GM21447 (cell line): ENCODE data around the gene SLC17A8.
"Not testable (repeated sequence)": the region's sequence is repeated elsewhere in the genome, so short reads cannot be mapped to it uniquely, and the experiment has no call there.

Experiments
- ATAC-seq: cut with Tn5 transposase; IDR thresholded peaks from one replicate; pipeline ENCODE4 v1.9.1; 2021; ENCODE audit not compliant: unreplicated experiment

SLC17A8 gene

DNA sequence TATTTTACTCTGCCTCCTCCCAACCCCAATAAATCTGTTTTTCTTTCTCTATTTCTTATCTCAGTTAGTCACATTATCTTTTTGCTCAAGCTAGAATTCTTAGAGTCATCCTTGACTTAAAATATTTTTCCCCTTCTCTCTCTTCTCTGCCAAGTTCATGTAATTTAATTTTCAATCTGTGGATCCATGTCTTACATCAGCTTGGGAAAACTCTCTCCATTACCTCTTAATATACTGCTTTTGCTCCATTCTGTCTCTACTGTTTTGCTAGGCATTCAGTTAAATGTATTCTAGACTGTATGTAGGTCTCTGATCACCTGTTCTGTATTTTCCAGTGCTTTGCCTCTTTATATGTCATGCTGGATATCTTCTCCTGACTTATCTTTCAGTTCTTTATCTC is 65.8 kb downstream of the SLC17A8 start:
- no peak for ATAC-seq

DNA sequence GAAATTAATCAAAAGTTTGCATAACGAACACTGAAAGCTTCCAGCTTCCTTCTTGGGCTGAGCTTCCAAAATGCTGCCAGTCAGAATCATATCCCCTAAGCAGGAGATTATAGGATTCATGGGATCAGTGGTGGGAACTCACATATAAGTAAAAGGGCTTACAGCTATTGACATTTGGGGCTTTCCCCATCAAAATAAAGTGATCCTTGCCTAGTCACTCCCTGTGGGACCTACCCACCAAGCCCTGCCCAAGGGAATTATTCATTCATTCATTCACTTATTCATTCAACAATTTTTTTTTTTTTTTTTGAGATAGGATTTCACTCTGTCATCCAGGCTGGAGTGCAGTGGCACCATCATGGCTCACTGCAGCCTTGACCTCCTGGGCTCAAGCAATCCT is 69.3 kb downstream of the SLC17A8 start:
- ATAC-seq, result no peak

DNA sequence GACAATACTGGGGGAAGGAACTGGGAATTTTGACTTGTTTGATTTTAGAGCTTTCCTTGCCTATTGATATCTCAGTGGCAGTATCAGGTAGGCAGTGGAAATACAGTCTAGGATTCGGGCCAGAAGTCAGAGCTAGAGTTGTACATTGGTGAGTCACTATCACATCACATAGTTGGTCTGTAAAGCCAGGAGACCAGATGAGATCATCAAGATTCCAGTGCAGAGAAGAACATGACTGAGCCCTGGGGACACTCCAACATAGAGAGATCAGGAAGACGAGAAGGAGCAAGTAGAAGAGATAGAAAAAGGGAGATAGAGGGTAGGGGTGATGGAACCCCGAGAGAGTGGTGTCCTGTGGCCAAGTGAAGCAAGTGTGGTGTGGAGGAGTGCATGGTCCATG is 70.2 kb downstream of the SLC17A8 start:
- no peak for ATAC-seq

DNA sequence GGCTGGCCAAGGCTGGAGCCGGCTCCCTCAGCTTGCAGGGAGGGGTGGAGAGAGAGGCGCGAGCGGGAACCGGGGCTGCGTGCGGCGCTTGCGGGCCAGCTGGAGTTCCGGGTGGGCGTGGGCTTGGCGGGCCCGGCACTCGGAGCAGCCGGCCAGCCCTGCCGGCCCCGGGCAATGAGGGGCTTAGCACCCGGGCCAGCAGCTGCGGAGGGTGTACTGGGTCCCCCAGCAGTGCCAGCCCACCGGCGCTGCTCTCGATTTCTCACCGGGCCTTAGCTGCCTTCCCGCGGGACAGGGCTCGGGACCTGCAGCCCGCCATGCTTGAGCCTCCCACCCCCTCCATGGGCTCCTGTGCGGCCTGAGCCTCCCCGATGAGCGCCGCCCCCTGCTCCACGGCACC is 73.4 kb downstream of the SLC17A8 start:
- not testable (repeated sequence) for ATAC-seq

DNA sequence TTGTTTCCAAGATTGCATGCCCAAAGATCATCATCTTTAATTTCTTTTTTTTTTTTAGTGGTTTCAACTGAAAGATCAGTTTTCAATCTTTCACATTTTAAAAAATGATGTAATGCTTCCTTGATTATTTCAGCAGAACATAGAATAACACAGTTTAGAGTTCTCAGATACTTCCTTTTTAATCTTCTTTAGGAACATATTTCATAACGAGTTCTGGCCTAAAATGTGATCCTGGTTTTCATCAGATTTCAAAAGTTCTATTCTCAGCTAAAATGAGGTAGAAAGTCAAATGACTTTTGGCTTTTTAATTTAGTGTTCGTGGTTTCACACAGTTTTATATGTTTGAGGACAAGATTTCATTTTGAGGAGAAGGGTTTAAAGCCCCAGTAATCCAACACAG is 76.8 kb downstream of the SLC17A8 start:
- ATAC-seq, result no peak

DNA sequence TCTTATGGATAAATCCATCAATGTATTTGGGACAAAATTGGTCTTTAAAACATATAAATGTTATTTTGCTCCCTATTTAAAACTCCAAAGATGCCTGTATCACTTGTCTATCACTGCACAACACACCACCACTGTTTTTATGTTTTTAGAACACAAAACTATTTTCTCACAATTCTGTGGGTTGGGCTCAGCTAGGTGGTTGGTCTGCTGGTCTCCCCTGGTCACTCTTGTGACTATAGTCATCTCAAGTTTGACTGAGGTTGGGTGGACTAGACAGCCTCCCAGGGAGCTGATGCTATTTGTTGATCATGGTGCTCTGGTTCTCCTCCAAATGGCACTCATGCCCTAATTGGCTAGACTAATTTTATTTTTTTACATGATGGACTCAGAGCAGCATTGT is 77.3 kb downstream of the SLC17A8 start:
- no peak for ATAC-seq

DNA sequence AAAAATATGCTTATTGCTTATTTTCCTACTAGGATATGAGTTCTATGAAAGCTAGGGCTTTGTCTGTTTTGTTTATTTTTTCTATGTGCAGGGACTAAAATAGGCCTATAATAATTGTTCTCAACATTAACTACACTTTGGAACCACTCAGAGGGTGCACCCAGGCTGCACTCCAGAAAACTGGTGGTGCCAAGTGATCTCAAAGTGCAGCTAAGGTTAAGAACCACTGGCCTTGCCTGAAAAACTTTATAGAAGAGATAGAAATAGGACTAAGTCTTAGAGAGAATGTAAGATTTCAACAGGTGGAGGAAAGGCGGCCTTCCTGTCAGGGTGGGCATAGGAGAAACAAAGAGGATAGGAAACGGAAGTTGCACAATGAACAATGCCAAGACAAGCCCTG is 79.1 kb downstream of the SLC17A8 start:
- ATAC-seq, result no peak

DNA sequence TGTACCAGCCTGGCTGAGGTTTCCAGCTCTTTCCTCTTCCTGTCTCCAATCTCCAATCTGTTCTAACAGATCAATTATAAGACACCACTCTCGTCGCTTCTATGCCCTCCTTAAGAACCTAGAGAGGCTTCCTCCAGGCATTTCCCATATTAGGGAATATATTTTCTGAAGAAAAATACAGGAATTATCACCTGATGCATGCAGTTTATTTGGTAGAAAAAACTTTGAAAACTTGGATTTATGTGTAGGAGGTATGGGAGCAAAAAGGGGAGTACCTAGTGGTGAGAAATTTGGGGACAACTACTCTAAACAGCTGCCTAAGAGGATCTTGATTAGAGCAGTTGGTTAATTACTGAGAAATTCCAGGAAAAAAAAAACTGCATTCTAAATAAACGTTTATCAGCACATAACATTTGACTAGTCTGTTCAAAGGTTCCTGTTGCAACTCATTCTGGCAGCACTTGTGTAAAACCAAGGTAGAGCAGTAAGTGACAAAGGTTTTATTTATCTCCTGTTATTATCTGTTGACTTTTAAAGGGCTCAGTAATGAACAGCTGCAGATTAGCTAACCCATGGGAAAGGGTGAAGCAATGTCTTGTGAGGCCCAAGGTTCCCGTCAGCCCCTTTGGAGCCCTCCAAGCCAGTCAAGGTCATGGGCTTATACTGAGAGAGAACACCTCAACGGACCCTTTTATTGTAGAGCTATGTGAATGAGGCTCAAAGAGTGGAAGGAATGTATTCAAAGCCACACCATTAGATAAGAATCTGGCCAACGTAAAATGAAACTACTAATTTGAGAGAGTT is 80.4 kb downstream of the SLC17A8 start:
- ATAC-seq, result no peak

DNA sequence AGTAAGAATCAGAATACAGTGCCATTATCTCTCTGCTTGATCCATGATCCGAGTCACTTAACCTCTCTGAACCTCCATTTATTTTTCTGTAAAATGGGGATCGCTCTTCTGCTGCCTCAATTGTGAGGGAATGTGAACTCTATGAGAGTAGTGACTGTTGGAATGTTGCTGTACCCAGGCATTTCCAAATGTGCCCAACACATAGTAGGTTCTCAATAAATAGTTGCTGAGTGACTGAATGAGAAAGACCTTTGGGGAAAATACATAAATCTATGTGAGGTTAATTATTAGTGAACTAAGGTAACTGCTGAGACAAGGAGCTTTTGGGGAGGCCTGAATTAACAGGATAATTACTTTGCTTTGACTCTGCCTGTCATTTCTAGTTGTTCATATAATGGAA is 82.9 kb downstream of the SLC17A8 start:
- ATAC-seq, result no peak

DNA sequence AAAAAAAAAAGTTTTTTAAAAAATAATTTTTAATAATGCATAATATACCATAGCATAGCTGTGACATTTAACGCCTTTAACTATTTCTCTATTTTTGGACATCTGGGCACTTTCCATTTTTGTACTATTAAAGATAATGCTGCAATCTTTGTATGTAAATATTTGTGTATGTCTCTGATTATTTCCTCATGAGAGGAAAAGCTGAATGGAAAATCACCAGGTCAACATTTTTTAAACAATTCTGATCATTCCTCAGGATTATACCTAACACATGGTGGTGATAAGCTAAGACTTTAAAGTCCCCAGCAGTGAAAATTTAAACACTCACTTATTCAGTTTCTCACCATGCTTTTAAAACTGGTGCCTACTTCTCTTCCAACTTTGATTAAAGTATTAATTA is 85.5 kb downstream of the SLC17A8 start:
- ATAC-seq, result no peak

DNA sequence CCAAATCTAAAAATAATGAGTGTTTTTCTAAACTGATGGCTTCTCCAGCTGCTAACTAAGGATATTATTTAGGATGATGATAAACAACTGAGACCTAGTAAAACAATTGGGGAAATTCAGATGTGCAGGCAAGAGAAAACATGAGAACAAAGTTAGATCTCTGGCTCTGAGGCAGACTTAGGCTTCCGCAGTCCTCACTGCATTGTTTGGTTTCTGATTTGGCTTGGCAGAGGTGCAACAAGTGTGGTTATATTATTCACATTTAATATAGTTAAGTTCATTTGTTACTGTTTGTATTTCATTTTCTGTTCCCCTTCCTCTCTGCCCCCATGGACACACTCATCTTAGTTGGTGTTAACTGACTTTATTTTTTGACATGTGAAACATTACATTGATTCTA is 86.6 kb downstream of the SLC17A8 start:
- no peak for ATAC-seq

DNA sequence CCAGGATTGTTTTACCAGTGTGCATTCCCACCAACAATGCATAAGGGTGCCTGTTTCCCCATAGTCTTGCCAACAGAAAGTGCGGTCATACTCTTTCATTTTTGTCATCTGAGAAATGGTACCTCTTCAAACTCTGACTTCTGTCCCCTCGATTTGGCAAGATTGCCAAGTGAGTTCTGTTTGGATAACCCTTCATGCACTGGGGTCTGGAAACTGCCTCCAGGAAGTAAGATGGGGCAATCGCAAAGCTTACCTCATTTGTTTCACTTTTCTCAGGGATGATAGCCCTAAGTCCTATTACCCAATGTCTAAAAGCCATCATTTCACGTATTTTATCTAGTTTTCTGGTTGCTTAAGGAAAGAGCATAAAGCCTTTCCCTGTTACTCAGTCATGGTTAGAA is 88.2 kb downstream of the SLC17A8 start:
- no peak for ATAC-seq

DNA sequence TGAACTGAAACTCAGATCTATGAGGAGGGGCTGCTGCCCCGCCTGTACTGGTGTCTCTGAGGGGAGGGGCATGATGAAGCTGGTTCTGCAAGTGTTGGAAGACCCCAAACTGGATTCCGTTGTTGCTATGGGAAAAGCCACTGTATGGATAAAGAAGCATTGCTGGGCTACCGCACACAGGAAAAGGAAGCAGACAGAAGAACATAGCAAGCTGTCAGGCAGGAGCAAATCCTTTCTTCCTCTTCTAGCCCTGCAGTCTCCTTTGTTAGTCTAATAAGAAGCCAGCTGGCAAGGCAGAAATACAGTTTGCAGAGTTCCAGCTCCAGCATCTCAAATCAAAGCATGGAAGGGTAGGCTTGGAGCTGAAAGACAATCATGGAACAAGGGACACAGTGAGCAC is 90.5 kb downstream of the SLC17A8 start:
- no peak for ATAC-seq

DNA sequence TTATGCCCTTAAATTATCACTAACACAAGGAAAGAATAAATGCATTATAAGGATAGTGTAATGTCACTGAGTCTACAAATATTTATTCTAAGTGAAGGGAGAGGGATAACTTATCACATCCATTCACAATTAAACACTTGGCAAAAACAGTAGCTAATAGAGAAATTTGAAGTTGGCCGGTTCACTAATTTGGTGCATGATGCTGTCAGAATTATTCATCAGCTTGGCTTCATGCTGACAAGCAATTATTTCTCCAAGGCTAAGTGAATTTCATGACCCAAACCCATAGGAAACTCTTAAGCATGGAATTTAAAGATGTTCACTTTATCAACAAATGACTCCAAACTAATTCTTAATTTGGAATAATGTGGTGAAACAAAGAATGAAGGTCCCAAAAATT is 91.8 kb downstream of the SLC17A8 start:
- ATAC-seq, result no peak

DNA sequence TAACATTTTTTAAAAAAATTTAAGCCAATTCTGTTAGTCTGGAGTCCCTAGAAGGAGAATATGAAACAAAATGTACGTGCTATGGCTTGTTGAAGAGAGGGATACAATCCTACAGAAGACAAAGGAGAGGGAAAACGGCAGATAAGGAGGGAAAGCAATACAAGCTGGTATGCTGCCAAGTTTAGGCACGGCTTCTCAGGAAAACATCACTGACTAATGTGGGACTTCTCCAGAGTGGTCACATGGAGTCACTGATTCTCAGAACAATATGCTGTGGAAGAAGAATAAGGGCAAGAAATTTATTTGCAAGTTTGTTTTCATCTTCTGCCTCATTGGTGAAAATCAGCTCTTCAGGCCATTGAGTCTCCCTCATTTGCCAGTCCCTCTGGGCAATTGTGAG is 93.9 kb downstream of the SLC17A8 start:
- ATAC-seq, result no peak

DNA sequence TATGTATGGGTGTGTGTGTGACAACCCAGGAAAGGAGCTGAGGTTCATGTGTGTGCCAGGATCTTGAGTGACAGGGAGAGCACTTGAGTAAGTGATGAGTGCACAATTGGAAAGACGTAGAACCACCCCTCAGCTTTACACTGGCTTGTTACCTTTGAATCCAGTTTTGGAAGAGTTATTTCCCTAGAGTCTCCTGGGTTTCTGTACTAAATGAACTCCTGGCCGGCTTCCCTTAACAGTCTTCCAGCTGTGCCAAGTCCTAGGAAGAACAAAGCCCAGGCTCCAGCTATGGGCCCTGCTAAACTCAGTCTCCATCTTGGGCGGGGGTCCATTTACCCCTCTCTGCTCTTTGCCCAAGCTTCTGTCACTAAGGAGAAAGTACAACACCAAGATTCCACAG is 97.1 kb downstream of the SLC17A8 start:
- no peak for ATAC-seq

DNA sequence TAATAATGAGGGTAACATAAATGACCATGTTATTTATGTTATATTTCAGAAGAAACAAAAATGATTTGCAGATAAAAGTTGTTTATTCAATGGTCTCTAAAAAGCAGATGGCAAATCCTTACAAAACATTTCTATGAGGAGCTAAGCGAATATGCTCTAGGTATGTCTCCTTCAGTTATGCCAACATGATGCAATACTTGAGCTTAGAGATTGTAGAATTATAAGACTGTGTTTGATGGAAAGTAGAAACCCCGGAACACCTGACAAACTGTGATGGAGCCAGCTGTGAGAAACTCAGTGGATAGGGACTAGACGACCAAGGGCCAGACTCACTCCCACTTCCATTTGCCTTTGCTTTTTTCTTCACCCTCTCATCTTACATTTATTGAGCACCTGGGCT is 99.0 kb downstream of the SLC17A8 start:
- no peak for ATAC-seq

DNA sequence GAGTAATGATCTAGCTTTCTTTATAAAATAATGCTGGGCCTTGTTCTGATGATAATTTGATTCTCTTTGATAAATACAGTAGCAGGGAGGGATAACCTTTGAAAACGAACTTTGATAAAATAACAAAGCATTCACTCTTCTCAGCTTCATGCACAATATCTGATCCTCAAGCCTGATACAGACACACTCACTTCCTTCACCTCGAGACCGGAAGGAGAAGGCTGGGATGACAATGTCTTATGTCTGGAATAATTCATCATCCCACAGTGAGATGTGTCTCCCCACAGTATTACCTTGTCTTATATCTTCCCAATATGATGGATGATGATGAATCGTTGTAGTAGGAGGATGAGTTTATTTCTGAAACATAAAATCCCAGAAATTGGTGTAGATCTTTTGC is 101.3 kb downstream of the SLC17A8 start:
- no peak for ATAC-seq

DNA sequence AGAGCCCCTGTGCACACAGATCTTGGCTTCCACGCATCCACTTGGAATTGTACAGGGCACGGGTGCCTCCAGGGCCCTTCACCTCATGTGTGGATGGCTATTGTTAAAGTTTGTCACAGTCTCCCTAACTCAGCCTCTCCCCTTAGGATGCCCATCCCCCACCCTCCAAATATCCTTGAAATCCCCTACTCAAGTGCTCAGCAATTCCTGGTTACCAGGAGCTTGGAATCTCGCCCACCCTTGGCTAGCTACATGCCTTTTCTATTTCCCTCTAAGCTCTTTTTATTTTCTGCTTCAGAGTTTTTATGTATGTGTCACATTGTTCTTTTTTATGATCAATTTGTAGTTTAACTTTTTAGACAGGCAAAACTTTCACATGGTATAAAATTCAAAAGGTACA is 103.8 kb downstream of the SLC17A8 start:
- ATAC-seq, result no peak

DNA sequence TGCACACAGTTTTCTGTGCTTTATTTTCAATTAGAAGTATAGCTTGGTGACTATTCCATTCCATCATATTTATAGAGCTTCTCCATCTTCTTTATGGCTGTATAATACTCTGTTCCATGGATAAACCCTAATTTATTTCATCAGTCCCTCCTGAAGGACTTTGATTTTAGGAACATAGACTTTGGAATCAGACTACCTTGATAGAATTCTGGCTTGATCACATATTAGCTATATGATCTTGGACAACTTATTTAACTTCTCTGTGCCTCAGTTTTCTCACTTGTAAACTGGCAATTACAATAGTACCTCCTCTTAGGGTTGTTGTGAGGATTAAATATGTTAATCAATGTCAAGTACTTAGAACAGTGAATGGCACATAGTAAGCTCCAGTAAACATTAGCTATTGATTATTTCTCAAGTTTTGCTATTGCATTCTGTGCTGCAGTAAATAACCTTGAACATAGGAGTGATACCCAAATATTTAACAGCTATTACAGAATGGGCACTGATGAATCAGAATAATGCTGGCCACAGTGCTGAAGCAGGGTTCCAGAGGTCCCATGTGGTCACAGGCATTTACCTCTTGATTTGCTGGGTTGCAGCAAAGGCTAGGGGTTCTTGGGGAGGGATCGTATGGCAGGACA is 104.6 kb downstream of the SLC17A8 start:
- ATAC-seq, result no peak

DNA sequence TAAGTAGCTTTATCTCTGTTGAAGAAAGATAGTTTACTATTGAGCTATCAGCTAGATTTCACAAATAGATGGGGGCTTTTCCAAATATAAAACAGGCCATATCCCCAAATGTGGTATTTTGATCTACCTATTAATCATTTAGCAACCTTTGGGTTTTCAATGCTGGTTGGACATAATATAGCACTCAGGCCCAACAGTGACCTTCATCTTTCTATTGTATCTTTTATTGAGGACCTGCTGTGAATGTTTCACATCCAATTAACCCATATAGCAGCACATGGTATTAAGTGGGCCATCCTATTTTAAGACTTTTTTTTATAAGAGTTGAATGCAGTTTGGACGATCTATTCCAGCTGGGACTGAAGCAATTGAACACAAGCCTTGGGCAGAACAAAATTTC is 106.8 kb downstream of the SLC17A8 start:
- no peak for ATAC-seq

DNA sequence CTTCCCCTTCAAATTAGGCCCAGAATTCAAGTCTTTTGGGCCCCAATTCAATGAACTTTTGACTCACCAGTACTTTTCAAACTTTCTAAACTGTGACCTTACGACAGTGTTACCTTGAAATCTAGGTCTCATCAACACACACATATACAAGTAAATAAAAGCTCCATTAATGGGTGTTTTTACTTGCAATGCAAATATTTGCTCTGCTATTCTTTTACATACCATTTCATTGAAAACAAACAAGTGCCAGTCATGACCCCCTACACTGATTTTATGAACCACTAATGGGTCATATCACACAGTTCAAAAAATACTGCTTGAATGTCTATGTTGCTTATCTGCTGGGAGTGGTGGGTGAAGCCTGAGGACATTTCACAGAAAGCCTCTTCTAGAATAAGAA is 107.7 kb downstream of the SLC17A8 start:
- no peak for ATAC-seq

DNA sequence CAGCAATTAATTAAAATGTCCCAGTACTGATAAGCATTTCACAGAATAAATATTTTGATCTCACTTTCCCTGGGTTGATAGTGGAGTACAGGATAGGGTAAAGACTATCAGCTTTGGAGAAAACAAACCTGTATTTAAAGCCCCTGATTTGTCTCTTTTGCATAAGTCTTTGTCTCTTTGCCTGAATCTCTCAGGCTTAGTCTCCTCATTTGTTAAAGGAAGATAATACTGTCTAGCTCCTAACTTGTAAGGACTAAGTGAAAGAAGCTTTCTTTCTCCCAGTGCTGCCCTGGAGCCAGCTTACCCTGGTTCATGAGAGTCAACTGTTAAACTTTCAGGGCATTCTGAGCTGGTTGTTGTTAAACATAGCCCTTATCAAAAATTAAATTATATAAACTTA is 111.3 kb downstream of the SLC17A8 start:
- no peak for ATAC-seq
